HG03342 (cell line): Measurements from ENCODE around the gene HTRA3.

ENCODE experiments used
- ATAC-seq: cut with Tn5 transposase; IDR thresholded peaks from one replicate; pipeline ENCODE4 v1.9.1; 2021; ENCODE audit warnings: mild to moderate bottlenecking, moderate library complexity; ENCODE audit not compliant: unreplicated experiment

Gene HTRA3

DNA sequence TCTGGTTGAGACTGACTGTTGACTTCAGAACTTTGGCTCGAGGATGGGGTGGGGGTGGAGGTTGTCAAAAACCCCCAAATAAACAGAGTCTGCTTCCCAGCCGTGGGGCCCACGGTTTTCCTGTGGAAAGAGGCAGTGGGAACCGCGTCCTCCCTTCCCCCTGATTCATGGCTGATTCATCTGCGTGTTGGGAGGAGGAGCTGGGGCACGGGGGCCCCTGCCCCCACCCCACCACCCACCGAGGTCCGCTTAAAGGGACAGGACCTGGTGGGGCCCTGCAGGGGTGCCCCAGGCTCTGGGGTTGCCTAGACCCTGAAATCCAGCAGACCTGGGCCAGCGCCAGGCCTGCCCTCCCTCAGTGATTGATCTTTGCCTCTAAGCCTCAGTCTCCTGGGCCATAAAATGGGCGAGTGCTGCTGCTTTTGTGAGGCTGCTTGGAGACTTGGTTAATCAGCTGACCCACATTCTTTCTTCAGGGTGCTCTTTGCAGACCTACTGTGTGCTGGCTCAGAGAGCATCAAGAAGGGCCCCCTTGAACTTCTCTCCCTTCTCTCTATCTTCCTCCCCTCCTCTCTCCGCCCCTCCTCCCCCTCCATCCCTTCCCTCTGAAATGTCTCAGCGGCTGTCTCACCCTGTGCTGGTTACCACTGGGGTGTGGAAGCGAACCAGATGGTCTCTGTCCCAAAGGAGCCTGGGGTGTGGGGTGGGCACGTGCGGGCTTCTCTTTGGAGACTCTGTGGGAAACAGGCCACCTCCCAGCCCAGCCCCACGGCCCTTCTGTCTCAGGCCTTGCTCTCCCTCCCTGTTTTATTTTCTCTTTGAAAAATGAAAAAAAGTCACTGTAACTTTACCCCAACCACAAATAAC, 9.1 kb downstream of the HTRA3 start:
- ATAC-seq = no peak

DNA sequence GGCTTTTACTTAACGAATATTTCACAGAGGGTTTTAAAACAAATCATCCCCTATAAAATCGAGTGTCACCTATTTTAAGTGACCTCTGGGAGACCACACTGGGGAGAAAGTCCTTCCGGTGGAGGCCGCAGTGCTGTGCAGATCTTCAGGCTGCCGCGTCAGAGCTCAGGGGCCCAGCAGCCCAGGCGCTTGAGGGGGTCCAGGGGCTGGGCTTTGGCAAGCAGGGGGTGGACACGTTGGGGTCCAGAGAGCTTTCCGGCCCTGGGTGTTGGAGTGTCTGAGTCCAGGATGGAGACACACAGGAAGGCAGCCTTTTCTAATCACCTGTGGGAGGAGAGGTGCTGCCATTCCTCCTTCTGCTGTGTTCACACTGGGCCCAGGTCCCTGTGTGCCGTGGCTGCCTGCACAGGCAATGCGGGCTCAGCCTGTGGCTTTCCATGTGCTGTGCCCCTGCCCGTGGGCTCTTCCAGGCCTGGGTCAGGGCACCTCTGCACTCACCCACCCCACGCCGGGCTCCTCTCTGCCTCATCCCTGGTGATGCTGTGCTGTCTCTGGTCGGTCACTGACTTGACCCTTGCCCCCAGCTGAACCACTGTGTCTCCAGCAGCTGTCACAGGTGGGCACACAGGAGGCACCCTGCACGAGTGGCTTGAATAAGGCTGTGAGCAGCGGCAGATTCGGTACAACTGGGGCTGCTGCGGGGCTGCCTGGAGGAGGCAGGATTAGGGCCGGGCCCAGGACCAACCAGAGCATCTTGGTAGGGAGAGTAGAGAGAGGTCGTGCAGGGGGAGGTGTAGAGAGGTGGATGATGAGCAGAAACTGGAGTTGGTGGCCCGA, 10.0 kb downstream of the HTRA3 start:
- ATAC-seq = no peak

GRCh38 chr4:8280158-8280875, 10.8 kb downstream of the HTRA3 start:
- no peak for ATAC-seq

DNA sequence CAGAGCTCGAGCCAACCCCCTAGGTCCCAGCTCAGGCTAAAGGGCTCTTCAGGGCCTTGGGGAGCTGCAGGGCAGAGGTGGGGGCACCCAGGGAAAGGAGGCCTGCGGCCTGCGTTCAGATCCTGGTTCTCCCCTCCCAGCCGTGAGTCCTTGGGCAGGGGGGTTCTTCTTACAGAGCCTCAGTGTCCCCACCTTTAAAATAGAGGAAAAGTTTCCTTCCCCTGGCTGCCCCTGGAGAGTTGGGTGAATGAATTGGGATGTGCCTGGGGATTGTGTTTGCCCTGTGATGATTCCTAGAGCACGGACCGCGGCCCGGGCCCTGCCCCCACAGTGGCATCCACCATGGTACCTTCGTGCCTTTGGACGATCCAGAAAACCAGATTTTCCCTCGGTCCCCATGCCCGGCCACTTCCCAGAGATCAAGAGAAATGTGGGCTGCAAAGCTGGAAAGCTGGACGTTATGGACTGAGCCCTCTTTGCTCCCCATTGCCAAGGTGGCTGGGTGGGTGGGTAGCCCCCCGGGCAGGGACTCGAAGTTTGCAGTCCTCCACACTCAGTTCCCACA, 11.4 kb downstream of the HTRA3 start:
- ATAC-seq = no peak

GRCh38 chr4:8281519-8282133, 12.1 kb downstream of the HTRA3 start:
- no peak for ATAC-seq

DNA sequence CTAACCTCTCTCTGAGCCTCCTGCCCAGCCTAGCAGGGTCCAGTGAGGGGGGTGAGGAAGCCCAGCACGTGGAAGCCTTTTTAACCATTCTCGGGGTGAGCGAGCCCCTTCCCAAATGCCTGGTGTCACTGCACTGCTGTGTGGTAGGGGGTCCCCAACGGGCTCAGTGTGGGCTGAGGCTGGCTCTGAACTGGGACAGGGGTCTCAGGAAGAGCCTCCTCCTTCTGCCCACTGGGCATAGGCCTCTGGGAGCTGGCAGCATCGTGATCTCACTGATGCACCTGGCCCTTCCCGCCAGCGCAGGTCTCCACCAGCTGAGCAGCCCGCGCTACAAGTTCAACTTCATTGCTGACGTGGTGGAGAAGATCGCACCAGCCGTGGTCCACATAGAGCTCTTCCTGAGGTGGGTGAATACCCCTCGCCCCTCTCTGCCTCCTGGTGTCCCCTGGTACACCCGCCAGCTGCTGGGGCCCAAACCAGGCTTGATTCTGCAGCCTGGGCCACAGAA, 12.6 kb downstream of the HTRA3 start:
- ATAC-seq = no peak

DNA sequence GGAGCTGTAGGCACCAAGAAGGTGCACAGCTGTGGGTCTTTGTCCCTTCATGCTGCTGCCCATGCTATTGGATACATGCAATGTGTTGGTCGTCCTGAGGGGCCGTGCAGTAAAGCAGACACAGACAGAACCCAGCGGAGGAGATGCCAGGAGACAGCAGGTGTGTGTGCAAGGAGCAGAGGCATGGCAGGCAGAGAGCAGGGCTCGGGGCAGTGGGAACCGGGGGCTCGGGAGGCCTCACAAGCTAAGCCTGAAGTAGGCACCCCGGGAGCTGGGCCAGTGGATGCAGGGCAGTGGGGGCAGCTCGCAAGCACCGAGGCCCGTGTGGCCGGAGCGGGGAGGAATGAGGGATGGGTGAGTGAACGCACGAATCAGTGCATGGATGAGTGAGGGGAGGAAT, 13.2 kb downstream of the HTRA3 start:
- ATAC-seq = no peak

DNA sequence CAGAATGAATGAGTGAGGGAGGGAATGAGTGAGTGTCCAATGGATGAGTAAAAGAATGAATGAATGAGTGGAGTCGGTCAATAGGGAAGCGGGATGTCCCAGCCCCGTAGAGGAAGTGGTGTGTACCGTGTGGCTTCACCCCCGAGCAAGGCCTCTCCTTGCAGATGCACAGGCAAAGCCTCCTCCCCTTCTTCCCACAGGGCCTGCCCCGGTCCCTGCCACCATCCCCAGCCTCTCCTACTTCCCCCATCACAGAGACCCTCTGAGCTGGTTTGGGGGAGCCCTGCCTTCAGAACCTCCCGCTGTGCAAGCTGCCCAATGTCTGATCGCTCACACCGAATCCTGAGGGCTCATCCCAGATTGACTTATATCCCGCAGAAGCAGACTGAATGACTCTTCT, 13.6 kb downstream of the HTRA3 start:
- no peak for ATAC-seq

GRCh38 chr4:8283631-8284121, 14.1 kb downstream of the HTRA3 start:
- ATAC-seq = no peak

DNA sequence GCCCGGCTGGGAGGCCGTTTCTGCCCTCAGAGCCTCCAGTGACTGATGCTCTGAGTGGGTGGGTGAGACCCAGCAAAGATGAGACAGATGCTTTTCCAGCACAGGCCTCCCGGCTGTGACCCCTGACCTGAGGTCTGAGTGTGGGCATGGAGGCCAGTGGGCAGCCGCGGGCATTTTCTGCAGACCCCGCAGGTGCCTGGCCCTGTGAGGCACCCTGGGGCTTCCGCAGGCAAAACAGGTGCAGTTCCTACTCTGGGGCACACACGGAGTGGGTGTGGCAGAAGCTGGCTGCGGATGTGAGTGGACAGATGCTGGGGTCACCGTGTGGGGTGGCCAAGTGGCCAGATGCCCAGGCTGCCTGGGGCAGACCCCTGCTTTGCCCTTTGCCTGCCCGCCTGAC, 14.8 kb downstream of the HTRA3 start:
- no peak for ATAC-seq

- no peak for ATAC-seq
Observed at GRCh38 chr4:8285143-8285975, 15.8 kb downstream of the HTRA3 start.

GRCh38 chr4:8285976-8286718, 16.6 kb downstream of the HTRA3 start:
- ATAC-seq = no peak

- no peak for ATAC-seq
Observed at GRCh38 chr4:8286719-8287342, 17.3 kb downstream of the HTRA3 start.

DNA sequence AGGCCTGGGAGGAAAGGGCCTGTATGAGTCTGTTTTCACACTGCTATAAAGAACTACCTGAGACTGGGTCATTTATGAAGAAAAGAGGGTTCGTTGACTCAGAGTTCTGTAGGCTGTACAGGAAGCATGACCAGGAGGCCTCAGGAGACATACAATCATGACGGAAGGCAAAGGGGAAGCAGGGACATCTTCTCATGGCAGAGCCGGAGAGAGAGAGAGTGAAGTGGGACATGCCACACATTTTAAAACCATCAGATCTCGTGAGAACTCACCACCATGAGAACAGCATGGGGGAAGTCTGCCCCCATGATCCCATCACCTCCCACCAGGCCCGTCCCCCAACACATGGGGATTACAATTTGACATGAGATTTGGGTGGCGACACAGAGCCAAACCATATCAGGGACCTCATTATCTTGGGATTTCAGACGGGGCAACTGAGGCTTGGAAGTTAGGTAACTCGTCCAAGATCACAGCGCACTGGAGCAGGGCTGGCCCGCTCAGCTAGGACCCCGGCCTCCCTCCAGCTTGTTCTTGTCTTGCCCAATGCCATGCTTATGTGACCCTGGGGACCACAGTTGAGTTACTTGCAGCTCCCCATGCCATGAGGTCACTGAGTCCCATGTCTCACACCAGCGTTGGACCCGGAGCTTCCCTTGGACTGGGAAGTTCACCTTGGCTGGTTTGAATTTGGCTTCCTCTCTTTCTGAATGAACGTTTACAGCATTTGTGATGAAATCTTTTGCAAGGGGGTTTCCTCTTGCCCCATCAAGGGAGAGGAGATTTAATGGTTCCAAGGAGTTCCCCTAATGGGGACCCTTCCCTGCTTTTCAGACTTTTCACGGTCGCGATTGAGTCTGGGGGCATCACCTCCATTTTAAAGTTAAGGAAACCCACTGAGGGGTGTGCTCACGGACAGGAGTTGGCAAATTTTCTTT, 18.1 kb downstream of the HTRA3 start:
- ATAC-seq = no peak

DNA sequence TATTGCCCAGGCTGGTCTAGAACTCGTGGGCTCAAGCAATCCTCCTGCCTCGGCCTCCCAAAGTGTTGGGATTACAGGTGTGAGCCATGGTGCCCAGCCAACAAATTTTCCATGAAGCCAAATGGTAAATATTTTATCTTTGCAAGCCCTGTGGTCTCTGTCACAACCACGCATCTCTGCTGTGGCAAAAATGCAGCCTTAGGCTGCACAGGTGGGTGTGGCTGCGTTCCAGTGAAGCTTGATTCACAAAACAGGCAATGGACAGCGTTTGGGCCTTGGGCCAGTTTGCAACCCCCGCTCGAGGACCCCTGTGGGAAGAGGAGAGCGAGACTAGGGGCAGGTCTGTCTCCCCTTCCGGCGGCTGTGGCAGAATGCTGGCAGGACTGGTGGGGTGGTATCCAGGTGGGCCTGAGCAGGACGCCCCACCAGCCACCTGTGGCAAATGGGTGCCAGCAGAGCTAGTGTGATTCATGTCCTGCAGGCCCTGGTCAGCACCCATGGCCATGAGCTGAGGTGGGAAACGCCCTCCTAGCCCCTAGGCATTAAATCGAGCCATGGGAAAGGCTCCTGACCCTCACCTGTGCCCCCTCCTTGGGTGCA, 19.7 kb downstream of the HTRA3 start:
- ATAC-seq = no peak

GRCh38 chr4:8289956-8290700, 20.6 kb downstream of the HTRA3 start:
- ATAC-seq = no peak
